ENCODE measurements around the gene DLG1.
A peak's percentile ranks its signal among the peaks of the same experiment; 100 is the strongest.

Gene DLG1

GRCh38 chr3:197175503-197175902 is 122.9 kb downstream of the DLG1 start:
- no peak for DNase-seq

- no peak for DNase-seq
Measured at GRCh38 chr3:197174927-197175326, 123.5 kb downstream of the DLG1 start.

DNA sequence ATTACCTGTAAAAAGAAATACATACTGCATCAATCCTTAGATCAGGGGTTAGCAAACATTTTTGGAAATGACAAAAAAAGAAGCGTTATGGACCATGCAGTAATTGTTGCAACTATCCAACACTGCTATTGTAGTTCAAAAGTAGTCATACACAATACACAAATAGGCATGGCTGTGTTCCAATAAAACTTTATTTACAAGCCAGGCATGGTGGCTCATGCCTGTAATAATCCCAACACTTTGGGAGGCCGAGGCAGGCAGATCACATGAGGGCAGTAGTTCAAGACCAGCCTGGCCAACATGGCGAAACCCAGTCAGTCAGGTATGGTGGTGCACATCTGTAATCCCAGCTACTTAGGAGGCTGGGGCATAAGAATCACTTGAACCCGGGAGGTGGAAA is 124.8 kb downstream of the DLG1 start:
- DNase-seq, result no peak

- DNase-seq, result no peak
Measured at GRCh38 chr3:197171481-197172067, 126.8 kb downstream of the DLG1 start.

GRCh38 chr3:197169028-197169427 is 129.4 kb downstream of the DLG1 start:
- no peak for DNase-seq

DNA sequence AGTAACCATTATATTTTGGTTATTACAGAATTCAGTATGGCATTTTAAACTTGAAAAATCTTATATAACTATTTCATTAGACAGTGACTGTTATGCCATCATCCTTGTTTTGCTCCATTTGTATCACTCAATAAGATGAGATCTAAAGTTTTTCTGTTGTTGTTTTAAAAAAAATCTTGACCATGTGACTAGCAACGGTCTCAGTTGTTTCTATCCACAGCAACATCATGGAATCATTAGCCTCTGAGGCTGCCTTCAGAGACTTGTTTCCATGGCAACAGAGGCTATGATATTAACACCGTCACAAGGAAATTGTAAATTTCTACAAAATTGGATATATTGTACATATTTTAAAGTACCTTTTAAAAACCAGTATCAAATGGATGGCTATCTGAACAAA is 129.8 kb downstream of the DLG1 start:
- DNase-seq, result no peak

DNA sequence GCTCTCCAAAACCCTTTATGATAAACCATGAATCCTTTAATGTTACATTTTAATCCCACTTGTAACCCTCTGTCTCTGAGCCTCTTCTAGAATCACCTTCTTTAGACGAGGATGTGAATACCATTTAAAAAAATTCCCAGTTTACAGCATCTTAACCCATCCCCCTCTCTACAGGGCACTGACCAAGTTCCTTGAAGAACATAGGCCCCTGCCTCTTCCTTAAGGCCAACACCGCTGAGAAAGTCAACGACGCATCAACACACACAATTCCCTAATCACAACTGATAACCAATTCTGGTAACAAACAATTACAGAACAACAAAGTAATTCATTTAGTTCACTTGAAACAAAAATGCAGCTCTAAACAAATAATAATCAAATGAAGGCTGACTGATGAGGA is 130.3 kb downstream of the DLG1 start:
- no peak for DNase-seq

DNA sequence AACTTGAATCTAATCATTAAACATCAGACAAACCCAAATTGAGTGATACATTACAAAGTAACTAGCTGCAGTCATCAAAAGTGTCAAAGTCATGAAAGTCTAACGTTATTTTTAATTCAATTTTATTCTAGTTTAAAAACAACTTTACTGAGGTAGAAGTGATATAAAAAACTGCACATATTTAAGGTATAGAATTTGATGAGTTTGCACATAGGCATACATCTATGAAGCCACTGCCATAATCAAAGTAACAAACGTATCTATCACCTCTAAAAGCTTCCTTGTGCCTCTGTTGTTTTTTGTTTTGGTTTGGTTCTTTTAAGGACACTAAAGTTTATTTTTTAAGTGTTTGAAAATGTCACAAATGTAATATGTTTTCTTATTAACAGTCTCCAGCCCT is 130.9 kb downstream of the DLG1 start:
- DNase-seq, result no peak

DNA sequence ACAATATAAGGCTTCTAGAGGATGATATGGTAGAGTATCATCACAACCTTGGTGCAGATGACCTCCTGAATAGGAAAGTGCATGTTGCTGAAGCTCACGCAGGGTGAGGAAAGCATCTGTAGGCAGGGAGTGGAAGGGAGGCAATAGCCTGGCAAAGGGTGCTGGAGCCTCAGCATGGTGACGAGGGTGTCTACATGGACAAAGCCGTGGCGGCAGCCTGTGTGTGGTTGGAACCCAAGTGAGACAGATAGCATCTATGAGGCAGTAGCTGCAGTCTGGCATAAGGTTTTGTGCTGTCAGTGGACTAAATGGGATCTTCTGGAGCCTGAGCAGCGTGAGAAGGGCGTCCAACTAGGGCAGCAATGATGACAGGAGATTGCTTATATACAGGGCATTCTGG is 132.5 kb downstream of the DLG1 start:
- DNase-seq, result no peak

DNA sequence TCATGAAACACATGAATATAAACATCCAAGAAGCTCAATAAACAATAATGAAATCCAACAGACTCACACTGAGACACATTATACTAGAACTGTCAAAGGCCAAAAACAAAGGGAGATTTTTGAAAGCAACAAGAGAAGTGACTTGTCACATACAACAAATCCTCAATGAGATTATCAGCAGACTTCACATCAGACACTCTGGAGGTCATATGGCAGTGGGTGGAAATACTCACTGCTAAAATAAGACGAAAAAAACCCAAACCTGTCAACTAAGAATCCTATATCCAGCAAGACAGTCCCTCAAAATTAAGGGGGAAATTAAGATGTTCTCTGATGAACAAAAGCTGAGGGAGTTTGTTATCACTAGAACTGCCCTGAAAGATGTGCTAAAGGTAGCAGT is 143.4 kb downstream of the DLG1 start:
- DNase-seq, result no peak

- DNase-seq, result peak in 1 of 51 donors; percentile 21
Measured at GRCh38 chr3:197151580-197151979, 146.8 kb downstream of the DLG1 start.

- DNase-seq, result no peak
Measured at GRCh38 chr3:197149528-197149927, 148.9 kb downstream of the DLG1 start.

DNA sequence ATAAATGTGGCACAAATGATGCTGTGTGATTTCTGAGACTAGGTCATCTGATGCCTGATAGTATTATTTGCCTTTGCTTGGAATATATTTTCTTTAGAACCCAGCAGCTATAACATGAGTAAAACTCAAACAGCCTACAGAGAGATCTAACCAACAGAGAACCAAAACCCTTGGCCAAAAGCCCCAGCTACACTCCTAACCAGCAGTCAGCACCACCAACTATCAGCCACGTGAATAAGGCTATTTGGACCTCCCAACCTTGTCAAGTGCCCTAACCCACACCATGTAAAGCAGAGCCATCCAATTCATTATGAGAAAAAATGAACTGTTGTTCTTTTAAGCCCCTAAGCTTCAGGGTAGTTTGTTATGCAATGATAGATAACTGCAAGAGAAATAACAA is 154.2 kb downstream of the DLG1 start:
- no peak for DNase-seq

DNA sequence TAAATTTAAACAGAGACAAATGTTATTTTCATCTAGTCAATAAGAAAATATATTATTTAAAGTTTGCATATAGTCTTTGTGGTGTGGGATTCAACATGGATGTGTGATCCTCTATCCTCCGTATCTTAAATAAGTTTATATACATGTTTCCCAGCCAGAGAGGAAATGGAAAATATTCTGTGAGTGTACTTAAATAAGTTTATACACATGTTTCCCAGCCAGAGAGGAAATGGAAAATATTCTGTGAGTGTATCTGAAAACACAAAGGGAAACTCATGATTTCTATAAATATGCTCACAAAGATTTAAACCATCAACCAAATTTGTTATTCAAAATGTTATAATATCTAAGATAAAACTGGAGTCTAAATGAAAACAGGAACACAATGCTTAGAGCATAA is 158.8 kb downstream of the DLG1 start:
- no peak for DNase-seq

DNA sequence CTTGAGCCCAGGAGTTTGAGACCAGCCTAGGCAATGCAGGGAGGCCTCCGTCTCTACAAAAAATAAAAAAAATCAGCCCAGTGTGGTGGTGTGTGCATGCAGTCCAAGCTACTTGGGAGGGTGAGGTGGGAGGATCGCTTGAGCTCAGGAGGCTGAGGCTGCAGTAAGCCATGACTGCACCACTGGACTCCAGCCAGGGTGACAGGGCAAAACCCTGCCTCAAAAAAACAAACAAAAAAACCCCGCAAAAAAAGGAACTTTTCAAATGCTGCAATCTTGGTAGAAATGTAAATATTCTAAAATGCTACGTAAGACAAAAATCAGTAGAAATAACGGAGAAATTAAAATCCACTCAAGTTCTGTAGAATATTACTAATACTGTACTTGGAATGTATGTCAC is 160.7 kb downstream of the DLG1 start:
- no peak for DNase-seq

- no peak for DNase-seq
Measured at GRCh38 chr3:197136744-197137143, 161.7 kb downstream of the DLG1 start.

DNA sequence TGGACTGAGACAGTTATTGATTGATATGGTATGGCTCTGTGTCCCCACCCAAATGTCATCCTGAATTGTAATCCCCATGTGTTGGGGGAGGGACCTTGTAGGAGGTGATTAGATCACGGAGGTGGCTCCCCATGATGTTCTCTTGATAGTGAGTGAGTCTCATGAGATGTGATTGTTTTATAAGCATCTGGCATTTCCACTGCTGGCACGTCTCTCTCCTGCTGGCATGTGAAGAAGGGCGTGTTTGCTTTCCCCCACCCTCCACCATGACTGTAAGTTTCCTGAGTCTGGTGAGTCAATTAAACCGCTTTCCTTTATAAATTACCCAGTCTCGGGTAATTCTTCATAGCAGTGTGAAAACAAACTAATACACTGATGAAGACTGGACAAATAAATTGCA is 163.2 kb downstream of the DLG1 start:
- no peak for DNase-seq

DNA sequence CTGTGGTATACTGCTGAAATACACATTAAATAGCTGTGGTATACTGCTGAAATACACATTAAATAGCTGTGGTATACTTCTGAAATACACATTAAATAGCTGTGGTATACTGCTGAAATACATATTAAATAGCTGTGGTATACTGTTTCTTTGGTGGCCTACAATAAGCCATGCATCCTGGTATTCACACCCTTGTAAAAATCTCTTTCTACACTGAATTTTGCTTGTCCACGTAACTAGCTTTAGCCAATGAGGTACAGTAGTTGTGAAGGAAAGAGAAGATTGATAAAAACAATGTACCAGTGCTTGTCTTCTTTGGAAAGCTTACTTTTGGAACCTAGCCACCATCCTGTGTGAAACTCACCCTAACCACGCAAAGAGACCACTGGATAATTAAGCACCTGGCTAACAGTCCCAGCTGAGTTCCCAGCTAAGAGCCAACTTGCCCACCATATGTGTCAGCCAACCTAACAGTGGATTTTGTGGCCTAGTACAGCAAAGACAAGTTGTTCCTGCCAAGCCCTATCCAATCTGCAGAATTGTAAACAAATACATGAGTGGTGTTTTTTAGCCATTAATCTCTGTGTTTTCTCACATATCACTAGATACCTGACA is 165.4 kb downstream of the DLG1 start:
- DNase-seq, result no peak

DNA sequence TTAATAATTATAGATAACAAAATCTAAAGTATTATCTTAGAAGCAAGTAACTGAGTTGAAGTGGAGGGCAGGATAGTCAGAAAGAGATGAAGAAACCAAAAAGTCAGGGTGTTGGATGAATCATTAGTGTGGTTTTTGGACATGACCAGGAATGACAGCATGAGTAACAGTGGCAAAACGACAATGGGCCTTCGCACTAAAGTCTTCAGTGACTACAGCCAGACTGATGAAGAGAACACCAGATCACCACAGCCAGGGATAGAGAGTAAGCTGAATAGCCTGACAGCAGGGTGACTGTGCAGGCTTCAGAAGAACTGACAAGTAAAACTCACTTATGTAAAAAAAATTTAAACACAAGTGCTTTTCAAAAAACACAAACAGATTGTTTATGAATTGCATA is 172.8 kb downstream of the DLG1 start:
- DNase-seq, result peak in 1 of 51 donors; percentile 14

GRCh38 chr3:197124713-197125112 is 173.7 kb downstream of the DLG1 start:
- DNase-seq, result peak in 1 of 51 donors; percentile 9

DNA sequence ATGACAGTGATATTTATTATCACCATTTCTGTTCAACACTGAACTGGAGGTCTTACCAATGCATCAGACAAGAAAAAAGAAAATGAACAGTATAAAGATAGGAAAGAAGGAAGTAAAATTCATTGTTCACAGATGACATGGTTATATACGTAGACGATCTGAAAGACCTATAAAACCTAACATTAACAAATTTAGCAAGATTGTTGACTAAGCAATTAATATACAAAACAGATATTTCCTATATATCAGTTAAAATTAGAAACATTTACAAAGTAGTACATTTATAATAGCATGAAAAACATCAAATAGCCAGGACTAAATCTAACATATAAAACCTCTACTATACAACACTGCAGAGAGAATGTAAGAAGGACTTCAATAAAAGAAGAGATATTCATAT is 176.0 kb downstream of the DLG1 start:
- DNase-seq, result no peak

GRCh38 chr3:197117114-197117513 is 181.3 kb downstream of the DLG1 start:
- no peak for DNase-seq

GRCh38 chr3:197114007-197114406 is 184.4 kb downstream of the DLG1 start:
- no peak for DNase-seq

- DNase-seq, result no peak
Measured at GRCh38 chr3:197111685-197112084, 186.7 kb downstream of the DLG1 start.
